Measurements from ENCODE around the gene RANBP17.
"Not testable (repeated sequence)": the region's sequence is repeated elsewhere in the genome, so short reads cannot be mapped to it uniquely, and the experiment has no call there.

The RANBP17 gene

DNA sequence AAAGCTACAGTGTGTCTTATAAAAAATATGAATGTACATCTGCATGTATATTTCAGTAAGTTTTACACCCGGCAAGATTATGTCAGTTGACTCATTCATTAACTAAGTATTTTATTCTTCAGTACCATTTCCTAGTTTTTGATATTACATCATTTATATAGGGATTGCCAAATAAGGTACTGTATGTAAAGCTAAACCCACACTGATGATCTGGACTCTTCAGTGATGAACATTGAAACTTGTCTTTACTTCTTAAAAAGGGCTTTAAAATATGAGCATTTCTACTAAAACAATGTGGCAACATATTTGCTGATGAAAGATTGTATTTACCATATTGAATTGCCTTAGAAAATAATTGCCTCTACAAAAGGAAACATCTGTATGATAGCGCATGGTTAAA lies 295.5 kb downstream of the RANBP17 start:
- DNase-seq (ENCODE audit: low read depth), result no peak

DNA sequence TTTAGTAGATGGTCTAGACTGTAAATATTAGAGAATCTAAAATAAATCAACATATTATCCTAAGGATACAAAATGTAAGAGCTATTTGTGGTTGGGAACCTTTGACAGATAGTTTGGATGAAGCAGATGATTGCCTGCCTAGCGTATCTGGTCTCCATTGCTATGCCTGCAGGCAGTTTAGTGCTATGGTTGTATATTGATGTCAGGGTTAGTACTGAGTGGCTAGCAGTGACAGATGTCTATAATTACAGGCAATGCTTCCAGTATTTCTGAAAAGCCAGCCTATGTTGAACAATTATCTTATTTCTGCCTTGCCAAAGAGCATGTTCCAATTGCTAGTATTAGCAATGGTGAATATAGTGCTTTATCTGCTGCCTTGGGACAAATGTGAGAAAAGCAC lies 296.0 kb downstream of the RANBP17 start:
- DNase-seq (ENCODE audit: low read depth), result no peak

- DNase-seq (ENCODE audit: low read depth), result no peak
Measured at GRCh38 chr5:171158581-171158980, 296.8 kb downstream of the RANBP17 start.

GRCh38 chr5:171162165-171162564 lies 300.3 kb downstream of the RANBP17 start:
- no peak for DNase-seq (ENCODE audit: low read depth)

DNA sequence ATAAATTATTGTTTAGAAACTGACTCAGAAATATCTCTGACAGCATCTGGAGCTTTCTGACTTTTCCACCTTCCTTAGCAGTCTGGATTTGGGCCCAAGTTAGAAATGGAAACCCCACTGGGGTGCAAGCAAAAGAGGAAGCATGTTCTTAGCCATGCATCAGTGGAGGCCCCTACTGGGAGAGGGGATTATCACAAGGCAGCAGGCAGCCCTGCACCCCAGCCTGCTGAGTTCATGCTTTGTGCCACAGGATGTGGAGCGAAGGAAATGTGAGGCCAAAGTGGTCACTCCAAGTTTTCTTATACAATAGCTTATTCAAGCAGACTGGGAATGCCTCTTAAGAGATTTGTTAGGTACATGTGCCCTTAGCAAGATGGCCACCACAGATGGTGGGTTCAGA lies 300.8 kb downstream of the RANBP17 start:
- no peak for DNase-seq (ENCODE audit: low read depth)

GRCh38 chr5:171166766-171167165 lies 304.9 kb downstream of the RANBP17 start:
- no peak for DNase-seq (ENCODE audit: low read depth)

DNA sequence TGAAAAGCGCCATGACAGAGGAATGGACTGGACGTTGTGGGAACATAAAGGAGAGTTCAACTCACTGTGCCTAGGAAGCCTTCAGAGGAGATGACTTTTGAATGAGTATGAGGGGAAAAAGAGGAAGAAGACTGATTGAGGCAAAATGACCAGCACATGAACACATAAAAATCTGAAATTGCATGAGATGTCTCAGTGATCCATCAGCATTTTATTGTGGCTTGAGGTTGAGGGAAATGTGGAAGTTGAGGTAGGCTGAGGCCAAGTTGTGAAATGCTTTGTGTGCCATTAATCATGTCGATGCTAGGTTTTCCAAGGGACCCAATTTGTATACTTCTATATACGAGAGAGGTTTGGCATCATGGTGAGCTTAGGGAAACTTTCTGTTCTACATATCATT lies 306.4 kb downstream of the RANBP17 start:
- no peak for DNase-seq (ENCODE audit: low read depth)

DNA sequence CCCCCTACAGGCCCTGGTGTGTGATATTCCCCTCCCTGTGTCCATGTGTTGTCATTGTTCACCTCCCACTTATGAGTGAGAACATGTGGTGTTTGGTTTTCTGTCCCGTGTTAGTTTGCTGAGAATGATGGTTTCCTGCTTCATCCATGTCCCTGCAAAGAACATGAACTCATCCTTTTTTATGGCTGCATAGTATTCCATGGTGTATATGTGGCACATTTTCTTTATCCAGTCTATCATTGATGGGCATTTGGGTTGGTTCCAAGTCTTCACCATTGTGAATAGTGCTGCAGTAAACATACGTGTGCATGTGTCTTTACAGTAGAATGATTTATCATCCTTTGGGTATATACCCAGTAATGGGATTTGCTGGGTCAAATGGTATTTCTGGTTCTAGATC lies 313.1 kb downstream of the RANBP17 start:
- not testable (repeated sequence) for DNase-seq (ENCODE audit: low read depth)

DNA sequence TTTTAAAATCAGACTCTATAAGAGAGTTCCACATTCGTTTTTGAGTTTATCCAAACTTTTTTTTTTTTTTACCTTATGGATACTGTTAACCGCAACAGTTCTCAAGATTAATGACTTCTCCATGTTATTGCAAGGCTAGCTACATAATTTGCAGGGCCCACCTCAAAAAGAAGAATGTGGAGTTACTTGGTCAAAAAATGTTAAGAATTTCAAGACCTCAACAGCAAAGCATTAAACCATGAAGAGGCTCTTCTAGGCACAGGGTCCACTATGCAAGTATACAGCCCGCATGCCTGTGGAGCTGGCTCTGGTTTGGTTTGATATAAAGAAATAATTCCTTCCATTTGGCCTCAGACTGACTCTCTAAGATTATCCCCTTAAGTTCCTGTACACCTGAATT lies 313.9 kb downstream of the RANBP17 start:
- DNase-seq (ENCODE audit: low read depth), result no peak

- DNase-seq (ENCODE audit: low read depth), result not testable (repeated sequence)
Measured at GRCh38 chr5:171178190-171178589, 316.4 kb downstream of the RANBP17 start.

GRCh38 chr5:171188016-171188415 lies 326.2 kb downstream of the RANBP17 start:
- no peak for DNase-seq (ENCODE audit: low read depth)

DNA sequence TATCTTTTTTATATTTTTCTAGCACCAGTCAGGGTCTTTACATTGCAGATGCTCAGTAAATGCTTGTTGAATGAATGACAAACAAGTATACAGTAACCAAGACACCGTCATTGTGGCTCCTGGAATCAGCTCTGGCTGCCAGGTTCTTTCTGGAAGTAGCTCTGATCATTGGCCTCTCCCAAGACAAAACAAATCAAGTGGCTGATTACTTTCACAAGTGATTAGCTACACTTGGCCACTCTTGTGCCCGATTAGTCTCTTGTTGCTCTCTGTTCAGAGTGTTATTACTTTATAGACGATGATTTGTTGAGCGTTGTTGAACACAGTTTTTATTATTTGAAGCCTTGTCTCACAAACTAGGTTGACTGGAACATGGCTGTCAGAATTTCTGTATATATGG lies 327.6 kb downstream of the RANBP17 start:
- DNase-seq (ENCODE audit: low read depth), result no peak

DNA sequence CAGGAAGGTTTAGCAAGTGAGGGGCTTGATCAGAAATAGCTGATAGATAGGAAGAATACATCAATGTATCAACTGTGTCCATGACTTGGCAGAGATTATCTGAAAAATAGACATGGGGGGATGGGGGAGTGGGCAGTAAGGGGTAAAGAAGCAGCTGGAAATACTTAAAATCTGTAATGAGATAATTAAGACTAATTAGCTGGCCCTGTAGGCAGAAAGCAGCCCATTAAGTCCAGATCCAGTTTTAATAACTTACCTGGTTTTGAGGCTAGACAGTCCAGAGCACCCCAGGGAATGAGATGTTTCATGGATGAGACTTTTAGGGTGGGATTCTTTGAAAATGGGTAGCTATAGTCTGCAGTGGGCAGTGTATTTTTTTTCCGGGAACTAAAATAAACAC lies 330.3 kb downstream of the RANBP17 start:
- DNase-seq (ENCODE audit: low read depth), result no peak

DNA sequence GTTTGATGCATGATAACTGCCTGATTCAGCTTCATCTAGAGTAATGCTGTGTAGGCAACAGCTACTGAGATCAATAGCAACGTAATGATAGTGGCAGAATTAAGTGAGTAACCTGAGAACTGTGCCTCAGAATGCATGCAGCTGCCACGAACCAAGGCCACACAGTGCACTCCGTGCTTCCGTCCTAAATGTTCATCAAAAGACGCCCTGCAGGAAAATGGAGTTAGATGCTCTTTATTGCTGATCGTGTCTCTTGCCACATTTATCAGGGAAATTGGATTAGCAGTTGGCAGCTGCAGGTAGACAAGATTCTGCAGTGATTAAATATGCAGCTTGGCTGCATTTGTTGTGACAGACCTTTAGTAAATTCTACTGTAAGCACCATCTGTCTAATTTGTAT lies 339.5 kb downstream of the RANBP17 start:
- no peak for DNase-seq (ENCODE audit: low read depth)

- no peak for DNase-seq (ENCODE audit: low read depth)
Measured at GRCh38 chr5:171205375-171205774, 343.6 kb downstream of the RANBP17 start.

- DNase-seq (ENCODE audit: low read depth), result no peak
Measured at GRCh38 chr5:171207256-171207847, 345.5 kb downstream of the RANBP17 start.

GRCh38 chr5:171221916-171222315 lies 360.1 kb downstream of the RANBP17 start:
- no peak for DNase-seq (ENCODE audit: low read depth)

- no peak for DNase-seq (ENCODE audit: low read depth)
Measured at GRCh38 chr5:171223927-171224326, 362.1 kb downstream of the RANBP17 start.

DNA sequence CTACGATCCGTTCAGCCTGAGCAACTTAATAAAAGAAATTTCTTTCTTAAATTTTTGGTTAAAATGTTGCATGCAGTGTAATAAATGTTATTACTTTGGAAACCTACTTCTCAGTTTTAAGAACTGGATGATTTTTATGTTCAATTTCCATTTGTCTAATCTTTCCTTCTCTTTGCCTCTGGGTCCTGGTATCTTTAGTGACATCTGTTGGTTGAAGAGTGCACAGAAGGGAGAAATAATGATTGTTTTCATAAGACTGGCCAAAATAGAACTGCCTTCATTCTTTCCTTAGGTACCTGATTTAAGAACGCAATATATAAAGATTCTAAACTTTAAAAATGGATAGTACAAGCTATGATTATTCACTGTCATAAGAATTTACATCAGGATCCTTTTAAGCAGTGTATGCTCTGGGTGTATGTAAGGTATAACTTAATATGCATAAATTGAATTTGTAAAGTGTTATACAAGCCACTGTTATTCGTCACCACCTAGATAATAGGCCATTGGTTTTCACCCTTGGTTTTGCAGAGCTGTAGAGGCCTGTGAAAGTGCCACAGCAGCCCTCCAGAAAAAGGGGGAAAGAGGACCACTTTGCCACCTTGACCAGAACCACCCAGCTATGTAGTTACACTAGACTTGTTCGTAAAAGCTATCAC lies 364.4 kb downstream of the RANBP17 start:
- DNase-seq (ENCODE audit: low read depth), result no peak

GRCh38 chr5:171226864-171227263 lies 365.0 kb downstream of the RANBP17 start:
- no peak for DNase-seq (ENCODE audit: low read depth)

DNA sequence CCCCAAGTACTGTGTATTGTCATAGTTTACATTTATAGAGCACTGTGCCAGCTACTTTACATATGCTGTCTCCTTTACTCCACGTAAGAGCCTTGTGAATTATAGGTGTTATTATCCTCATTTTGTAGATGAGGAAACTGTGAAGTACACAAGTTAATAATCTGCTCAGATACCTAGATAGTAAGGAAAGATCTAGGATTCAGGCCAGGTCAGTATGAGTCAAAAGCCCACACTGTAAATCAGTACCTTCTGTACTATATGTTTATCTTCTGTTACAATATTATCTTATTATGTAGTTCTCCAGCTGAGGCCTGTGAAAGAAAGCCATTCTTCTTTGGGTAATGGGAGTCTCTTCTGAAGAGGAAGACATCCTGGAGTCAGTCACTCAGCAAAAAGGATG lies 374.8 kb downstream of the RANBP17 start:
- no peak for DNase-seq (ENCODE audit: low read depth)

GRCh38 chr5:171242521-171242920 lies 380.7 kb downstream of the RANBP17 start:
- no peak for DNase-seq (ENCODE audit: low read depth)

DNA sequence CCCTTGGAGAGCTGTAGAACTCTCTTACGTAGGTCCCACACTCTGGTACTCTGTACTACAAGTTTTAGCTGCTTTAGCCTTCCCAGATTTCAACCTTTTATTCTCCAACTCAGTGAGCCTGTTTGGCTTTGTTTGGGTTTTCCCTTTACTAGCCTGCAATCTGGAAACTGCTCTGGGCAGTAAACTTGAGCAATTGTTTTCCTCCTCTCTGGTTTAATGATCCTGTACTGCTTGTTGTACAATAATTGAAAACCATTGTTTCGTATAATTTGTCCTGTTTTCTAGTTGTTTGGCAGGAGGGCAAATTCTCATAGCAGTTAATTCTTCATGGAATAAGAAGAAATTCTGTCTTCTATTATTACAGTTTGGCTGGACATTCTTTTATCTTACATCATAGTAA lies 384.4 kb downstream of the RANBP17 start:
- no peak for DNase-seq (ENCODE audit: low read depth)

GRCh38 chr5:171249460-171249859 lies 387.6 kb downstream of the RANBP17 start:
- no peak for DNase-seq (ENCODE audit: low read depth)

All from stimulated activated CD8-positive, alpha-beta memory T cell treated with anti-CD3 and anti-CD28 coated beads, Interleukin-12 subunit alpha, Interleukin-12 subunit beta, amount 100 ng/mL, for 4 hours (primary cell).